Forelimb muscle (tissue), 1 donor: ENCODE data around the gene CDH26. TPM values are rescaled to one million over a fixed set of nuclear protein-coding genes. Genes with fewer than 3 reads are reported as not detected.

Experiments
- DNase-seq: peaks from one replicate; pipeline ENCODE4 v3.0.0-alpha.2; 2013; ENCODE audit warnings: low read depth
- polyA plus RNA-seq: library from polyadenylated mRNA; unstranded; fragments of 120-200 nt; gene quantifications from one replicate; pipeline ENCODE4 v1.2.1, GENCODE V29; 2013; ENCODE audit not compliant: insufficient read length

CDH26 gene
- polyA plus RNA-seq, 1 donor = 0.95 TPM

DNA sequence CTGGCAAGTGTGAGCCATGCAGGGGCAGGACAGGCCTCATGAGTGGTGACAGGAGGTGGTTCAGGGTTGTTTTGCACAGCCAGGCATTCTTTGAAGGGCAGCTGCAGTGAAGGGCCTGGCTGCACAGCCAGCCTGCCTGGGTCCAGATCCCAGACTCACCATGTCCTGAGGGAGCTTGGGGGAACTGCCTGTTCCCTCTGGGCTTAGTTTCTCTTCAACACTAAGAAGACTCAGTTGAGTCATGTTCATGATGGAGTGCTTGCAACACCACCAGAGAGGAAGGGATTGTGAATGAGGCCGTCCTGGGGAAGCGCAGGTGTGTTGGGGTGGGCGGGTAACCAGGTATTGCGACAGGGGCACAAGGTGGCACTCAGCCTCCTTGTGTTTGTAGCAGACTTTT lies 102.4 kb downstream of the CDH26 start:
- DNase-seq = no peak

DNA sequence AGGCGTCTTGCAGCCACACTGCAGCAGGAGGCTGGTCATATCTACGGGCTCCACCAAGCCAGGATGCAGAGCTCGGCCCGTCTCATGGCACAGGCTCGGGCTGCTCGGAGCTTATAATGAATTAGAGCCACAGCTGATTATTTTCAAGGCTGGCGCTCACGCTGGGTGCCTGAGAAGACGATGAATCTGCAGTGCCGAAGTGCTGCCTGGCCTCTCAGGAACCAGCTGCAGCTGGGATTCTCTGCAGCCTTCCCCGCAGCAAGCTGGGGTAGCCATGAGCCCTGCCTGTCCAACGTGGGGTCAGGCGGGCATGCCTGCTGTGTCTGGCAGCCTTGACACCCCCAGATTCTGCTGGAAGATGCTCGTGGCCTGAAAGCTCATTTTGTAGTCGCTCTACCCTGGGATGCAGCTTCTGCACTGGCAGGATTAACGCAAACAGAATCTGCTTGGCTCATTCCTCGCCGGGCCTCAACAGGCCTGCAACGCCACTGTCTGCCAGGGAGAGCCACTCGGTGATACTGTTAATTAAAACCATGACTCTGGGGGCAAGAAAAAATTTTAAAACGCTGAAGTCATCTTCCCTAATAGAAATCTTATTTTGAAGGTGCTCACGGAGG lies 104.3 kb downstream of the CDH26 start:
- DNase-seq = no peak

DNA sequence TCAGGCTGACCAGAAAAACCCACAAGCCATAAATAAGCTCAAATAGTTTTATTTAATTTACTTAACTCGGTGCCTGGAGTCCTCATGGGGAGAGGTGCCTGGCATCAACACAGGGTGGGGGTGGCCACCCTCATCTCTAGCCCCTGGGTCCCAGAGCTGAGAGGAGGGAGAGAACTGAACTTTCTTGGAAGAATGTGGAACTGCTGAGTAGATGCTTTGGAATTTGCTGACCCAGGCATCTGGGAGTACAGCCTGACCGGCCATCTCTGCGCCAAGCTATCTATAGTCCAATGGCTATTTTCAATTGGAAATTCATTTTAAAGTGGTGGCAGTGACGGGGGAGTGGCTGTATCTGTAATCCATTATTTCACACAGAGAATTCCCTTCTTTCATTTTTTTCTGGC lies 104.8 kb downstream of the CDH26 start:
- no peak for DNase-seq

DNA sequence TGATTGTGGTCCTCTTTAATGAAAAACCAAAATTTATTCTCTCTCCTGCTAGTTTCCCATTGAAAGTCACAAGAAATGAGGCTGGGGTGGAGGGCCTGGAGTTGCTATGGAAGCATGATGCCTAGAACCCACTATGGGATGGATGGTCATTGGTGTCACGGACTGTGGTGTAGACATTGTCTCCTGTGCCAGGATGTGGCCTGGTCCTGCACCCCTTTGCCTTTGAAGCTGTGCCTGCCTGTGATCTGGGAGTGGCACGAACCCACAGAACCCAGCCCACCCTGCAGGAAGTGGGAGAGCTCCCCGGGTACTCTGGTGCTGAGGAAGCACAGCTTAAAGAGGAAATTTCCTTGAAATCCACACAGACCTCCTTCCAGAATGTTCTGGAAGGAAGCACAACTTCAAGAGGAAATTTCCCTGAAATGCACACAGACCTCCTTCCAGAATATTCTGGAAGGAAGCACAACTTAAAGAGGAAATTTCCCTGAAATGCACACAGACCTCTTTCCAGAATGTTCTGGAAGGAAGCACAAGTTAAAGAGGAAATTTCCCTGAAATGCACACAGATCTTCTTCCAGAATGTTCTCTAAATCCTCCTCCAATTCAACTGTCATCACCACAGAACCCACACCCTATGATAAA lies 105.6 kb downstream of the CDH26 start:
- DNase-seq = no peak

Other genes starting within 250 kb of the CDH26 start
- 3.9 TPM for gene SYCP2, start 24.8 kb upstream of the CDH26 start, polyA plus RNA-seq
- gene PPP1R3D, start 18.1 kb upstream of the CDH26 start, polyA plus RNA-seq = 4.6 TPM
- gene FAM217B, start 18.0 kb upstream of the CDH26 start, polyA plus RNA-seq = 22.7 TPM